ENCODE results near the gene PPP1R3G. TPM values are rescaled to one million over a fixed set of nuclear protein-coding genes. Genes with fewer than 3 reads are reported as not detected.

The PPP1R3G gene
- total RNA-seq, 1 experiment from 2014 or later = not detected

GRCh38 chr6:5105146-5105545 lies 20.0 kb downstream of the PPP1R3G start:
- no peak overlapping the region for H3K27ac ChIP-seq (ENCODE audit: insufficient read length, low read depth, low read length)
- H3K79me1 ChIP-seq (ENCODE audit: insufficient read depth, low read depth, low read length, poor library complexity, severe bottlenecking) = no peaks in the 10 kb centered on the region
- H3K79me2 ChIP-seq (ENCODE audit: insufficient read depth, low read length) = no peaks in the 10 kb centered on the region
- H3K14ac ChIP-seq (ENCODE audit: insufficient read depth, low read length) = no peak overlapping the region; the same call in 1 of the 2 replicates
- Mint-ChIP-seq H3K27ac (no peak overlapping the region), H3K36me3 (ENCODE audit: insufficient read depth in 1 of 3, low read depth in 3 of 3) (peaks cover 2 to 11% (median 2%) of the 10 kb centered on the region in 3 experiments; a peak in 4 of 7 replicates), H3K4me1 (peaks cover 8 to 10% of the 10 kb centered on the region in 2 experiments), H3K27me3 (ENCODE audit: low read depth) (peaks cover 8% of the 10 kb centered on the region), H3K4me3 (no peak overlapping the region), H3K9me3 (no peaks in the 10 kb centered on the region; a peak in 1 of 5 replicates)
- H4K8ac ChIP-seq (replicated peaks; ENCODE audit: insufficient read length, low read depth, low read length) = no peak overlapping the region
- DNase-seq = no peak
- H3K4ac ChIP-seq (ENCODE audit: low read depth, low read length) = no peak overlapping the region
- no peak overlapping the region for H4K5ac ChIP-seq (ENCODE audit: insufficient read length, low read depth, low read length)
- H3K23ac ChIP-seq (ENCODE audit: insufficient read length, low read depth, low read length) = no peak overlapping the region
- WGBS (ENCODE audit: extremely low coverage, insufficient read length, low lambda C conversion rate) = no CpG with 5 or more reads among the region's 10 CpGs
- no peak overlapping the region for H2BK20ac ChIP-seq (ENCODE audit: low read depth, low read length, poor library complexity, severe bottlenecking)
- H2BK15ac ChIP-seq (ENCODE audit: low read depth, low read length) = no peak overlapping the region
- H3K27me3 ChIP-seq (ENCODE audit: insufficient read depth, low read length) = no peaks in the 10 kb centered on the region
- H2BK120ac ChIP-seq (ENCODE audit: low read depth, low read length, poor library complexity, severe bottlenecking) = no peak overlapping the region
- H2BK5ac ChIP-seq (ENCODE audit: insufficient read length, low read length) = no peak overlapping the region
- H3K4me2 ChIP-seq (ENCODE audit: insufficient read depth, insufficient read length, low read length) = no peak overlapping the region
- H3K23me2 ChIP-seq (ENCODE audit: insufficient read length, low read depth, low read length, poor library complexity, severe bottlenecking) = no peaks in the 10 kb centered on the region
- H3K56ac ChIP-seq (ENCODE audit: insufficient read length, low read depth, low read length) = no peak overlapping the region
- H3K4me1 ChIP-seq (ENCODE audit: insufficient read depth, low read length) = no peaks in the 10 kb centered on the region; the same call in 1 of the 2 replicates
- no peak overlapping the region for H2BK12ac ChIP-seq (ENCODE audit: insufficient read length, low read depth, low read length)
- no peak overlapping the region for H2AK5ac ChIP-seq (ENCODE audit: insufficient read length, low read length)
- no peak overlapping the region for H3T11ph ChIP-seq (ENCODE audit: low read length)
- H3K18ac ChIP-seq (ENCODE audit: insufficient read length, low read depth, low read length) = no peak overlapping the region
- H4K20me1 ChIP-seq (ENCODE audit: control insufficient read depth, insufficient read depth, insufficient read length) = no peaks in the 10 kb centered on the region
- H2AFZ ChIP-seq (ENCODE audit: low read length) = no peak overlapping the region
- no peak for TF ChIP-seq CTCF (conservative IDR thresholded peaks at IDR 0.05)
- no peak overlapping the region for H3K9ac ChIP-seq (ENCODE audit: extremely low read depth, insufficient read length, low read length)
- H3K9me3 ChIP-seq (ENCODE audit: control insufficient read depth, low read depth, low read length) = no peaks in the 10 kb centered on the region
- no peak overlapping the region for H4K91ac ChIP-seq (ENCODE audit: insufficient read length, low read depth, low read length)
